Measurements from ENCODE around the gene GLYAT.

GLYAT gene

DNA sequence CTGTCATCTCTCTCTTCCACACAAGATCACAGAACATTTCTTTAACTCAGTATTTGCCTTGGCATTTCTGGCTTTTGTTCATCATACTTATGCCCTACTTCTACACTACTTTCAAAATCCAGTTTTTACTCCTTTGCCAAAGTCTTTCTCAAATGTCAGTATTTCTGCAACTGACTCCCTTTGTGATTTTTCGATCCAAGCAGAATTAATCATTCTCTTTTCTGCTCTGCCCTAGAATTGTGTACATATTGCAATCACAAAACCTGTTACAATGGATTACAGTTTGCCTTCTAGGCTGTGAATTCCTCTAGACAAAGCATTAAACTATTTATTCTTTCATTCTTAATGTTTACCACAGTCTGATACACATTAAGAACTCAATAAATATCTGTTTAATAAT, 33.3 kb upstream of the GLYAT start:
- Histone ChIP-seq H3K27ac (no peak overlapping the region), H3K79me2 (no peaks in the 10 kb centered on the region), H3K27me3 (ENCODE audit: control insufficient read depth, insufficient read depth, low read length) (no peaks in the 10 kb centered on the region), H3K4me1 (no peaks in the 10 kb centered on the region), H3K4me2 (ENCODE audit: low read length) (no peak overlapping the region), H3K36me3 (ENCODE audit: control insufficient read depth, insufficient read depth, low read length) (no peaks in the 10 kb centered on the region), H3K9me3 (ENCODE audit: control insufficient read depth, low read length) (no peaks in the 10 kb centered on the region), H2AFZ (no peak overlapping the region), H3K4me3 (ENCODE audit: low read depth, low read length) (no peak overlapping the region), H3K9ac (no peak overlapping the region)
- TF ChIP-seq, protein P1, sequence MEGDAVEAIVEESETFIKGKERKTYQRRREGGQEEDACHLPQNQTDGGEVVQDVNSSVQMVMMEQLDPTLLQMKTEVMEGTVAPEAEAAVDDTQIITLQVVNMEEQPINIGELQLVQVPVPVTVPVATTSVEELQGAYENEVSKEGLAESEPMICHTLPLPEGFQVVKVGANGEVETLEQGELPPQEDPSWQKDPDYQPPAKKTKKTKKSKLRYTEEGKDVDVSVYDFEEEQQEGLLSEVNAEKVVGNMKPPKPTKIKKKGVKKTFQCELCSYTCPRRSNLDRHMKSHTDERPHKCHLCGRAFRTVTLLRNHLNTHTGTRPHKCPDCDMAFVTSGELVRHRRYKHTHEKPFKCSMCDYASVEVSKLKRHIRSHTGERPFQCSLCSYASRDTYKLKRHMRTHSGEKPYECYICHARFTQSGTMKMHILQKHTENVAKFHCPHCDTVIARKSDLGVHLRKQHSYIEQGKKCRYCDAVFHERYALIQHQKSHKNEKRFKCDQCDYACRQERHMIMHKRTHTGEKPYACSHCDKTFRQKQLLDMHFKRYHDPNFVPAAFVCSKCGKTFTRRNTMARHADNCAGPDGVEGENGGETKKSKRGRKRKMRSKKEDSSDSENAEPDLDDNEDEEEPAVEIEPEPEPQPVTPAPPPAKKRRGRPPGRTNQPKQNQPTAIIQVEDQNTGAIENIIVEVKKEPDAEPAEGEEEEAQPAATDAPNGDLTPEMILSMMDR (IDR thresholded peaks at IDR 0.05) = no peak

DNA sequence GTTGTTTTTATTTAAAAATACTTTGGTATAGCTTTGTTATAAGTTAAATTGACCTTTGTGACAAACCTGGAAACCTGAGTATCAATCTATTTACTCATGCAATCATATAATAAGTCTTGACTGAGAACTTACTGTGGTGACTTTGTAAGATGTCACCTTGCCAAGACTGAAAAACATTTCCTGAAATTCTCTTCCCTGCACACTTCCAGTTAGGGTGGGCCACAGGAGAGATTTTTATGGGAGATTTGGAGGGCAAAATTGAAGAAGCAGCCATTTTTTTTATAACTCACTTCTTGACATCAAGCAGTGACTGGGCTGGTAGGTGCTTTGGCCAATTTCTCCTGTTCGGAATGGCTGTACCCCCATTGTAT, 31.4 kb upstream of the GLYAT start:
- Histone ChIP-seq H3K27ac (no peak overlapping the region), H3K4me1 (no peaks in the 10 kb centered on the region), H2AFZ (no peak overlapping the region), H3K9me3 (ENCODE audit: control insufficient read depth, low read length) (no peaks in the 10 kb centered on the region), H3K27me3 (ENCODE audit: control insufficient read depth, insufficient read depth, low read length) (no peaks in the 10 kb centered on the region), H3K9ac (no peak overlapping the region), H3K4me3 (ENCODE audit: low read depth, low read length) (no peak overlapping the region), H3K4me2 (ENCODE audit: low read length) (no peak overlapping the region), H3K79me2 (no peaks in the 10 kb centered on the region), H3K36me3 (ENCODE audit: control insufficient read depth, insufficient read depth, low read length) (no peaks in the 10 kb centered on the region)
- TF ChIP-seq, protein P1 (IDR thresholded peaks at IDR 0.05) = no peak

DNA sequence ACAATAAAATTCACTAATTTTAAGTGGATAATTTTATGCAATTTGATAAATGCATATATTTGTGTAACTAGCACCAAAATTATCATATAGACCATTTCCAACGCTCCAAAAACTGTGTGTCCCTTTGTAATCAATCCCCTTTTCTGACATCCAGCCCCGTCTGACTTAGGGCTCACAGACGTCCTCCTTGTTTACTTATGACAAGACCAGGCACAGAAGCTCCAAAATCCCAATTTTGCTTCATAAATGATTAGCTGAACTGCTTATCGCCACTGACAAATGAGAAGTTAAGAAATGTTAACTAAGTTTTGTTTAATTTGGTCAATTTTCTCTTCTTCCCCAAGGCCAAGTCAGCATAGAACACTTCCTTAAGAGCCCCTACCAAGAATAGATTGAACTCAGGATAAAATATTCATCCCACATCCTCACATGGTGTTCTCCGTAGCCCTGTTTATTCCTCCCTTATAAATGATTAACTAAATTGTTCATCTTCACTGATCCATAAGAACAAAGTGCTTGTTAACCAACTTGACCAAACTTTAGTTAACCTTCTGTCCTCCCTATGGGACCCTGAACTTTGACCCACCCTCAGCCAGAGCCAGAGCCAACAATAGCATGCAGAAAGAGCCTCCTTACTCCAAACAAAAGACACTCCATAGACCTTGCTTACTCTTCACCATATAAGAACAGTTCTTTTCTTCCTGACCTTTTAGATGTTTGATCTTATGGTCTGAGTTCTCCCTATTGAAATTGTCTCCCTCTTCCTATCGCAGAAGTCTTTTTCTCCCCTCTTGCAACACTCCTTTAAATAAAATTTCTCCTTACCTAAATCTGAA, 30.8 kb upstream of the GLYAT start:
- Histone ChIP-seq H3K9ac (no peak overlapping the region), H3K79me2 (no peaks in the 10 kb centered on the region)

DNA sequence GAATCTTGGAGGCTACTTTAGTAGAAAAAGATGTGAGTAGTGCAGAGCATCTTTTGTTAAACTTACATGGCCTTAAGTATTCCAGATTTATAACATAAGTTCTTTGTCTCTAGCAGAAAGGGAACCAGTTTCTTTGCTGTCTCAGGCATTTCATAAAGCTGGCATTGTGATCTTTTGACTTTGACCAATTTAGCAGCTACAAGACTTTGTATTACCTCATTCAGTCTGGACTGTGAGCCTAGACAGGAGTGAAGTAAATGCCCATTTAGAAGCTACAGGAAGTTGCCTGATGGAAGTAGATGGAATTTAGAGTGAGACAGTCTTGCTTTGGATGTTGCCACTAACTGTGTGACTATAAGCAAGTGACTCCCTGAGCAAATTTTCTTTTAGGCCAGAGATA, 25.7 kb upstream of the GLYAT start:
- H2AFZ ChIP-seq = no peak overlapping the region
- H3K27me3 ChIP-seq (ENCODE audit: control insufficient read depth, insufficient read depth, low read length) = no peaks in the 10 kb centered on the region
- no peak overlapping the region for H3K9ac ChIP-seq
- no peaks in the 10 kb centered on the region for H3K4me1 ChIP-seq
- no peak overlapping the region for H3K4me3 ChIP-seq (ENCODE audit: low read depth, low read length)
- TF ChIP-seq, protein P1 (IDR thresholded peaks at IDR 0.05) = no peak
- no peak overlapping the region for H3K4me2 ChIP-seq (ENCODE audit: low read length)
- no peaks in the 10 kb centered on the region for H3K9me3 ChIP-seq (ENCODE audit: control insufficient read depth, low read length)
- H3K27ac ChIP-seq = no peak overlapping the region
- H3K36me3 ChIP-seq (ENCODE audit: control insufficient read depth, insufficient read depth, low read length) = no peaks in the 10 kb centered on the region
- H3K79me2 ChIP-seq = no peaks in the 10 kb centered on the region

More for the DNA sequence above, 30.8 kb upstream of the GLYAT start:
- Histone ChIP-seq H3K4me1 (no peaks in the 10 kb centered on the region), H3K4me3 (ENCODE audit: low read depth, low read length) (no peak overlapping the region), H3K27ac (no peak overlapping the region), H2AFZ (no peak overlapping the region), H3K27me3 (ENCODE audit: control insufficient read depth, insufficient read depth, low read length) (no peaks in the 10 kb centered on the region), H3K9me3 (ENCODE audit: control insufficient read depth, low read length) (no peaks in the 10 kb centered on the region), H3K36me3 (ENCODE audit: control insufficient read depth, insufficient read depth, low read length) (no peaks in the 10 kb centered on the region), H3K4me2 (ENCODE audit: low read length) (no peak overlapping the region)
- TF ChIP-seq, protein P1 (IDR thresholded peaks at IDR 0.05) = no peak

Measured in parathyroid adenoma (tissue), 2 donors.